CD4-positive, alpha-beta T cell (primary cell): ENCODE results near the gene CTNNB1. TPM values are rescaled to one million over a fixed set of nuclear protein-coding genes. Genes with fewer than 3 reads are reported as not detected.
"Not testable (repeated sequence)": the region's sequence is repeated elsewhere in the genome, so short reads cannot be mapped to it uniquely, and the experiment has no call there.

Experiments
- ATAC-seq: fragments of 200-7000 bp; cut with Tn5 transposase; one replicate; pipeline ENCODE4 v1.10.0; 2022; ENCODE audit warnings: mild to moderate bottlenecking; ENCODE audit not compliant: poor library complexity
- CTCF ChIA-PET: fragments of 350-600 bp; sonication (Branson Sonifier 250); formaldehyde crosslinking; loops from one replicate; lab custom pipeline; 2021; ENCODE audit warnings: antibody characterized with exemption, inconsistent platforms; lab: Charles Lee
- POLR2A ChIA-PET: fragments of 350-600 bp; sonication (Branson Sonifier 250); formaldehyde crosslinking; loops from one replicate; lab custom pipeline; 2021; ENCODE audit warnings: antibody characterized with exemption, inconsistent platforms; lab: Charles Lee
- DNase-seq, 14 experiments: peaks; one replicate each; pipeline ENCODE4 v3.0.0-alpha.2; 2013 to 2020; ENCODE audit warnings: mixed read lengths in 2 of 14
- H3K27ac ChIP-seq, 2 donors: one replicate each; pipeline versions ENCODE4 v1.5.1 to v1.7.0; 2013; ENCODE audit warnings: low read length in 2 of 2, low read depth in 1 of 2, mild to moderate bottlenecking in 1 of 2
- H3K27me3 ChIP-seq, 2 experiments: 1 replicate in 1 of 2; 2 replicates in 1 of 2; pipeline versions ENCODE4 v1.6.1 to v1.7.0; 2013; ENCODE audit warnings: low read length in 2 of 2, control low read depth in 1 of 2, mild to moderate bottlenecking in 1 of 2, moderate library complexity in 1 of 2; ENCODE audit not compliant: insufficient read depth in 2 of 2, control insufficient read depth in 1 of 2
- H3K36me3 ChIP-seq: one replicate; pipeline ENCODE4 v1.6.1; 2013; ENCODE audit warnings: low read length, control low read depth; ENCODE audit not compliant: insufficient read depth
- H3K4me1 ChIP-seq: one replicate; pipeline ENCODE4 v1.6.1; 2013; ENCODE audit warnings: low read length, control low read depth; ENCODE audit not compliant: insufficient read depth
- H3K4me3 ChIP-seq: one replicate; pipeline ENCODE4 v1.5.1; 2013; ENCODE audit warnings: mild to moderate bottlenecking, low read length, moderate library complexity
- H3K9me3 ChIP-seq, 2 experiments: 1 replicate in 1 of 2; 2 replicates in 1 of 2; pipeline versions ENCODE4 v1.6.1 to v1.7.0; 2013; ENCODE audit warnings: low read length in 2 of 2, mild to moderate bottlenecking in 2 of 2, control low read depth in 1 of 2, moderate library complexity in 1 of 2; ENCODE audit not compliant: control insufficient read depth in 1 of 2, insufficient read depth in 1 of 2
- H3K27ac Mint-ChIP-seq: one replicate; pipeline ENCODE4 v1.8.0; 2020; ENCODE audit warnings: mixed read lengths
- H3K27me3 Mint-ChIP-seq: one replicate; pipeline ENCODE4 v1.8.0; 2021; ENCODE audit warnings: mixed read lengths
- H3K36me3 Mint-ChIP-seq: one replicate; pipeline ENCODE4 v1.8.0; 2021; ENCODE audit warnings: low read depth, mixed read lengths
- H3K4me1 Mint-ChIP-seq: one replicate; pipeline ENCODE4 v1.8.0; 2021; ENCODE audit warnings: low read depth, mixed read lengths
- H3K4me3 Mint-ChIP-seq: one replicate; pipeline ENCODE4 v1.8.0; 2020; ENCODE audit warnings: mild to moderate bottlenecking, mixed read lengths
- H3K9me3 Mint-ChIP-seq: one replicate; pipeline ENCODE4 v1.8.0; 2020; ENCODE audit warnings: mixed read lengths
- CTCF ChIP-seq: fragments of 200-600 bp; IDR thresholded peaks from one replicate; pipeline ENCODE4 v1.8.0; 2022; ENCODE audit warnings: antibody characterized with exemption, mild to moderate bottlenecking
- intact Hi-C, 2 experiments: fragments of 100-400 bp; cut with DNase I in 1 of 2; cut with micrococcal nuclease in 1 of 2; formaldehyde crosslinking; loops; one replicate each; pipeline versions ENCODE4 v1.15.1 to v1.9.0; 2023 to 2025; cut with DNase I, micrococcal nuclease
- total RNA-seq, 174 experiments: library from RNA in 2 of 174; stranded (reverse) in 2 of 174; gene quantifications; one replicate each; pipeline ENCODE4 v1.2.3 and lab custom pipeline; 2021 to 2026

Gene CTNNB1
- total RNA-seq, 2 experiments from 2014 or later = 226 to 228 TPM

GRCh38 chr3:41274944-41275668 is 75.8 kb downstream of the CTNNB1 start:
- intact Hi-C loops = no loop called here
- ATAC-seq (no peak), DNase-seq (no peak)
- POLR2A ChIA-PET = no interaction called here
- CTCF ChIA-PET = no interaction called here
- no peak overlapping the region for H3K27ac ChIP-seq
- H3K36me3 ChIP-seq = no peaks in the 10 kb centered on the region
- Mint-ChIP-seq H3K9me3 (no peaks in the 10 kb centered on the region), H3K36me3 (no peaks in the 10 kb centered on the region), H3K4me3 (no peak overlapping the region), H3K27me3 (no peaks in the 10 kb centered on the region), H3K4me1 (no peaks in the 10 kb centered on the region), H3K27ac (no peak overlapping the region)
- H3K9me3 ChIP-seq = peaks cover 9 to 10% of the 10 kb centered on the region in 2 experiments
- no peaks in the 10 kb centered on the region for H3K4me1 ChIP-seq
- no peak overlapping the region for H3K4me3 ChIP-seq
- H3K27me3 ChIP-seq = no peaks in the 10 kb centered on the region
- no peak for TF ChIP-seq CTCF

- Histone ChIP-seq H3K4me1 (no peaks in the 10 kb centered on the region), H3K27me3 (no peaks in the 10 kb centered on the region), H3K36me3 (no peaks in the 10 kb centered on the region), H3K4me3 (no peak overlapping the region), H3K9me3 (peaks cover 9 to 10% of the 10 kb centered on the region in 2 experiments), H3K27ac (no peak overlapping the region)
- H3K36me3 Mint-ChIP-seq = no peaks in the 10 kb centered on the region
- no peak overlapping the region for H3K4me3 Mint-ChIP-seq
- ATAC-seq (no peak), DNase-seq (no peak)
- intact Hi-C loops = no loop called here
- H3K9me3 Mint-ChIP-seq = peaks cover 2% of the 10 kb centered on the region
- POLR2A ChIA-PET = no interaction called here
- no peaks in the 10 kb centered on the region for H3K27me3 Mint-ChIP-seq
- no peak overlapping the region for H3K27ac Mint-ChIP-seq
- no peaks in the 10 kb centered on the region for H3K4me1 Mint-ChIP-seq
- no peak for TF ChIP-seq CTCF
- CTCF ChIA-PET = interaction anchor here (0.5 kb wide), 1 partner anchor 343 kb away, joined by 3 read pairs; no protein-coding TSS in a partner anchor
Measured at GRCh38 chr3:41276191-41276590, 76.9 kb downstream of the CTNNB1 start.

DNA sequence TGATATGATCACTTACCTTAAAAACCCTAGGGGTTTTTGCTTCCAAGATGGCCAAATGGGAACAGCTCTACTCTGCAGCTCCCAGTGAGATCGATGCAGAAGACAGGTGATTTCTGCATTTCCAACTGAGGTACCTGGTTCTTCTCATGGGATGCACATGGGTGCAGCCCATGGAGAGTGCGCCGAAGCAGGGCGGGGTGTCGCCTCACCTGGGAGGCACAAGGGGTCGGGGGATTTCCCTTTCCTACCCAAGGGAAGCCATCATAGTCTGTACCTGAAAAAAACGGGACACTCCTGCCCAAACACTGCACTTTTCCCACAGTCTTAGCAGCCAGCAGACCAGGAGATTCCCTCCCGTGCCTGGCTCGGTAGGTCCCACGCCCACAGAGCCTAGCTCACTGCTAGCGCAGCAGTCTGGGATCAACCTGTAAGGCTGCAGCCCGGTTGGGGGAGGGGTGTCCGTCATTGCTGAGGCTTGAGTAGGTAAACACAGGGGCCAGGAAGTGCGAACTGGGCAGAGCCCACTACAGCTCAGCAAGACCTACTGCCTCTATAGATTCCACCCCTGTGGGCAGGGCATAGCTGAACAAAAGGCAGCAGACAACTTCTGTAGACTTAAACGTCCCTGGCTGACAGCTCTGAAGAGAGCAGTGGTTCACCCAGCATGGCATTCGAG is 78.6 kb downstream of the CTNNB1 start:
- Histone ChIP-seq H3K4me3 (no peak overlapping the region), H3K27me3 (no peaks in the 10 kb centered on the region), H3K27ac (no peak overlapping the region), H3K36me3 (no peaks in the 10 kb centered on the region), H3K9me3 (peaks cover 6 to 9% of the 10 kb centered on the region in 2 experiments), H3K4me1 (no peaks in the 10 kb centered on the region)
- H3K9me3 Mint-ChIP-seq = peaks cover 2% of the 10 kb centered on the region
- DNase-seq = no peak
- H3K4me3 Mint-ChIP-seq = no peak overlapping the region
- POLR2A ChIA-PET = no interaction called here
- H3K27ac Mint-ChIP-seq = no peak overlapping the region
- ATAC-seq = no peak
- H3K4me1 Mint-ChIP-seq = no peaks in the 10 kb centered on the region
- no peaks in the 10 kb centered on the region for H3K36me3 Mint-ChIP-seq
- TF ChIP-seq CTCF = no peak
- intact Hi-C loops = no loop called here
- CTCF ChIA-PET = no interaction called here
- no peaks in the 10 kb centered on the region for H3K27me3 Mint-ChIP-seq

GRCh38 chr3:41284934-41285333 is 85.6 kb downstream of the CTNNB1 start:
- H3K4me1 Mint-ChIP-seq, DNase-seq, ATAC-seq, intact Hi-C loops, H3K9me3 ChIP-seq, H3K27me3 ChIP-seq, H3K4me3 ChIP-seq, POLR2A ChIA-PET, H3K4me1 ChIP-seq, H3K27ac Mint-ChIP-seq, H3K36me3 ChIP-seq, CTCF ChIA-PET, H3K36me3 Mint-ChIP-seq, H3K4me3 Mint-ChIP-seq, H3K27me3 Mint-ChIP-seq, H3K9me3 Mint-ChIP-seq, H3K27ac ChIP-seq: not testable (repeated sequence)
